Ovary (tissue), 9 donors: Measurements from ENCODE around the gene MRTFA. TPM values are rescaled to one million over a fixed set of nuclear protein-coding genes. Genes with fewer than 3 reads are reported as not detected.
A peak's percentile ranks its signal among the peaks of the same experiment; 100 is the strongest.

Source experiments
- DNase-seq, 5 donors: peaks; one replicate each; pipeline ENCODE4 v3.0.0-alpha.2; 2019 to 2020
- H3K27ac ChIP-seq, 2 donors: fragments of 200-600 bp; one replicate each; pipeline versions ENCODE4 v1.5.1 to v1.8.0; 2019 to 2022
- H3K27me3 ChIP-seq: fragments of 200-600 bp; one replicate; pipeline ENCODE4 v1.8.0; 2022
- H3K36me3 ChIP-seq: fragments of 200-600 bp; sonication (generic); one replicate; pipeline ENCODE4 v1.5.1; 2019
- H3K4me1 ChIP-seq: one replicate; pipeline ENCODE4 v1.8.1; 2013; ENCODE audit warnings: mild to moderate bottlenecking, moderate library complexity; ENCODE audit not compliant: insufficient read depth
- H3K4me3 ChIP-seq: fragments of 200-600 bp; sonication (generic); one replicate; pipeline ENCODE4 v1.5.1; 2017
- H3K9me3 ChIP-seq, 2 donors: fragments of 200-600 bp in 1 of 2; sonication (generic) in 1 of 2; one replicate each; pipeline versions ENCODE4 v1.5.1 to v1.8.1; 2013 to 2019; ENCODE audit warnings: mild to moderate bottlenecking in 1 of 2, moderate library complexity in 1 of 2
- EP300 ChIP-seq: sonication (generic); formaldehyde crosslinking; IDR thresholded peaks from one replicate; pipeline ENCODE4 v1.6.1; 2017; ENCODE audit warnings: antibody characterized with exemption
- POLR2A ChIP-seq: fragments of 450-650 bp; IDR thresholded peaks from one replicate; pipeline ENCODE4 v1.6.1; 2017; ENCODE audit warnings: antibody characterized with exemption, mild to moderate bottlenecking, moderate library complexity
- WGBS, 3 donors: extraction: QIAGEN DNeasy Blood & Tissue Kit in 1 of 3; methylation state at CpG; one replicate each; pipeline versions ENCODE4 v1.1.5 to v1.1.7; 2013 to 2017; 5-methylcytosine and 5-hydroxymethylcytosine counted together
- intact Hi-C, 4 donors: fragments of 100-400 bp; cut with DNase I; formaldehyde crosslinking; loops; one replicate each; pipeline versions ENCODE4 v1.11.0 to v1.15.1; 2022 to 2023
- polyA plus RNA-seq, 2 donors: library from polyadenylated mRNA; stranded (reverse); fragments of 200-250 nt in 1 of 2; fragments of 350-450 nt in 1 of 2; fragmentation: Illumina TruSeq in 1 of 2; extraction: RNeasy Lipid Tissue Mini Kit (QIAGEN cat#74804) in 1 of 2; gene quantifications; one replicate each; pipeline ENCODE4 v1.2.3, GENCODE V29; 2013 to 2014
- total RNA-seq, 7 donors: library from RNA; depleted of rRNA in 2 of 7; stranded (reverse); fragments of >200 nt in 2 of 7; fragmentation: NEBNext Ultra II Directional in 3 of 7; extraction: Animal tissue kit (Norgen Biotek cat#: 25700) in 3 of 7; gene quantifications; one replicate each; pipeline versions ENCODE4 v1.1.0 to v1.2.4, GENCODE V29; 2016 to 2023
- TF ChIP-seq, protein P1 (sequence below), 3 donors: fragments of 450-650 bp in 2 of 3; fragments of 200-600 bp in 1 of 3; IDR thresholded peaks; one replicate each; pipeline versions ENCODE4 v1.5.1 to v1.8.0; 2016 to 2022; ENCODE audit warnings: antibody characterized with exemption in 3 of 3, mild to moderate bottlenecking in 1 of 3
- donor health status: DM: no; HTN: no; CAD: no; lungs with moderate emphysema.
- donor health status: DM: no; HTN: no; CAD: no.
- donor health status: Bipolar disorder and iron deficiency.
- donor health status: DM: yes; HTN: yes; CAD: no.
- donor health status: DM: no; HTN: no; CAD: no.
- donor health status: DM: yes; HTN: yes; CAD: no.

MRTFA gene
- total and polyA plus RNA-seq, 9 donors: 15.4 to 59.7 (median 54.9) TPM

DNA sequence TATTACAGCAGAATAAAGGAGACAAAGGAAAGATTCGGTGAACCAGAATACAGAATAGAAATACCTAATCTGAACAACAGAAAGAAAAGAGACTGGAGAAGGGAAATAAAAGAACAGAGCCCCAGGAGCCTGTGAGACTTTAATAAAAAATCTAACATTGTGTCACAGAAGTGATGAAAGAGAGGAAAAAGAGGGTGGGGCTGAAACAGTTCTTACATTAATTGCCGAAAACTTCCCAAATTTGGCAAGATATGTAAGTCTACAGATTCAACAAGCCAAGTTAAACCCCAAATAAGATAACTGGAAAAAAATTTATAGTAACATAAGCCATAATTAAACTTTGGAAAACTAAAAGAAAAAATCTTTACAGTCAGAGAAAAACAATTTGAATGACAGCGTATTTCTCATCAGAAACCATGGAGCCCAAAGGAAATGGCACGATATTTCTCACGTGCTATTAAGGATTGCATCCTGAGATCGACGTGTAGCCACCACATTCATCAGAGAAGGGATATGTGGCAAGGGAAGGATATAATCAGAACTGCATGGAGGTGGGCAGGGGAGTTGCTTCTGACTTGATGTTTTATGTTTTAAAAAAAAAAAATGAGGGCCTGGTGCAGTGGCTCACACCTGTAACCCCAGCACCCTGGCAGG is 192.2 kb downstream of the MRTFA start:
- Histone ChIP-seq H3K9me3 (no peaks in the 10 kb centered on the region), H3K27ac (no peak overlapping the region), H3K36me3 (no peaks in the 10 kb centered on the region), H3K4me3 (no peak overlapping the region), H3K4me1 (peaks cover 2% of the 10 kb centered on the region), H3K27me3 (no peaks in the 10 kb centered on the region)
- 86 to 94% (median 90%) methylated on average over 7 of the region's 7 CpGs for WGBS, 3 donors
- TF ChIP-seq POLR2A: no peak
- TF ChIP-seq, protein P1, sequence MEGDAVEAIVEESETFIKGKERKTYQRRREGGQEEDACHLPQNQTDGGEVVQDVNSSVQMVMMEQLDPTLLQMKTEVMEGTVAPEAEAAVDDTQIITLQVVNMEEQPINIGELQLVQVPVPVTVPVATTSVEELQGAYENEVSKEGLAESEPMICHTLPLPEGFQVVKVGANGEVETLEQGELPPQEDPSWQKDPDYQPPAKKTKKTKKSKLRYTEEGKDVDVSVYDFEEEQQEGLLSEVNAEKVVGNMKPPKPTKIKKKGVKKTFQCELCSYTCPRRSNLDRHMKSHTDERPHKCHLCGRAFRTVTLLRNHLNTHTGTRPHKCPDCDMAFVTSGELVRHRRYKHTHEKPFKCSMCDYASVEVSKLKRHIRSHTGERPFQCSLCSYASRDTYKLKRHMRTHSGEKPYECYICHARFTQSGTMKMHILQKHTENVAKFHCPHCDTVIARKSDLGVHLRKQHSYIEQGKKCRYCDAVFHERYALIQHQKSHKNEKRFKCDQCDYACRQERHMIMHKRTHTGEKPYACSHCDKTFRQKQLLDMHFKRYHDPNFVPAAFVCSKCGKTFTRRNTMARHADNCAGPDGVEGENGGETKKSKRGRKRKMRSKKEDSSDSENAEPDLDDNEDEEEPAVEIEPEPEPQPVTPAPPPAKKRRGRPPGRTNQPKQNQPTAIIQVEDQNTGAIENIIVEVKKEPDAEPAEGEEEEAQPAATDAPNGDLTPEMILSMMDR (IDR thresholded peaks at IDR 0.05): no peak
- TF ChIP-seq EP300: no peak
- no peak for DNase-seq
- intact Hi-C loops: no loop called here

DNA sequence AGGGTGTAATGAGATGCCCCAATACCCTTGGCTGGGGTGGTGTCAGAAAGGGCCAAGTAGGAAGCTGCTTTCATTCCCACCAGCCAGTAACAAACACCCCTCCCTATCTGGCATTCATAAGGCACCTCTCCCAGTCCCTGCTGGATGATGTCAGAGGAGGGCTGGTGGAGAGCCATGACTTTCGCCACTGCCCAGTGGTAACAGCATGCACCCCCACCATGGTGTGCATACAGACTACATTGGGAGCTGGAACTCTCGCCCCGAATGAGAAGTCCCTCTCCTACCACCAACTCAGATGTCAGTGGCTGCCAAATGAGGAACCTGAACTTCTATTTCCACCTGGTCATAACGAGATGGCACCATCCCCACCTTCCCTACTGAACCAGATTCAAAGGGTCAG is 192.8 kb downstream of the MRTFA start:
- H3K9me3 ChIP-seq: no peaks in the 10 kb centered on the region
- DNase-seq: no peak
- H3K27ac ChIP-seq: no peak overlapping the region
- peaks cover 2% of the 10 kb centered on the region for H3K4me1 ChIP-seq
- H3K4me3 ChIP-seq: no peak overlapping the region
- H3K36me3 ChIP-seq: no peaks in the 10 kb centered on the region
- no peak for TF ChIP-seq EP300
- no peak for TF ChIP-seq POLR2A
- TF ChIP-seq, protein P1 (IDR thresholded peaks at IDR 0.05): no peak
- intact Hi-C loops: no loop called here
- 92 to 97% (median 95%) methylated on average over 4 of the region's 4 CpGs for WGBS, 3 donors
- no peaks in the 10 kb centered on the region for H3K27me3 ChIP-seq

DNA sequence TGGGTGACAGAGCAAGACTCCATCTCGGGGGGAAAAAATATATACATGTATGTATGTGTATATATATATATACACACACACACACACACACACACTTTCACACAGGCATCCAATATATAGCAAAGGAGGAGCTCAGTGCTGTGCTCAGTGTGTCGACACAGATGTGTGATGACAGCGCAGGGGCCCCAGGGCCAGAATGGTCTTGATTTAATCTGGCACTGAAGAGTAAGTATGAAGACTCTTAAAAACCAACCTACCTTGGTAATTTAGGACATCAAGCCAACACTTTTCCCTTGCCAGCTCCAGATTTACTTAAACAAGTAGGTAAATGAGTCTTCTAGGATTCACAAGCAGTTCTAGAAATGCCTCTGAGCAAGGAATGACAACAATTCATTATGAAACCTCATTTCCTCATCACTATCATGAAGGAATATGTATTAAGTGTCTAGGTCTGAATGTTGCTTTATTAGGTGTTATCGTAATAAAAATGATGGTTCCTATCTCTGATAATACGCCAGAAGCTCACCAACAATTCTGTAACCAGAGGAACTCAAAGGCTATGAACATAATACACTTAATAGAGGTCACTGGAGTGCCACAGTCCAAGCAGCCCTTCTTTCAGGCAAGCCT is 194.6 kb downstream of the MRTFA start:
- TF ChIP-seq, protein P1 (IDR thresholded peaks at IDR 0.05): no peak
- no peak for TF ChIP-seq POLR2A
- no peak for TF ChIP-seq EP300
- no peak for DNase-seq
- Histone ChIP-seq H3K9me3 (no peaks in the 10 kb centered on the region), H3K27me3 (no peaks in the 10 kb centered on the region), H3K4me1 (peaks cover 2% of the 10 kb centered on the region), H3K27ac (no peak overlapping the region), H3K36me3 (no peaks in the 10 kb centered on the region), H3K4me3 (no peak overlapping the region)
- intact Hi-C loops: no loop called here
- 80 to 95% (median 92%) methylated on average over 5 of the region's 5 CpGs for WGBS, 3 donors

DNA sequence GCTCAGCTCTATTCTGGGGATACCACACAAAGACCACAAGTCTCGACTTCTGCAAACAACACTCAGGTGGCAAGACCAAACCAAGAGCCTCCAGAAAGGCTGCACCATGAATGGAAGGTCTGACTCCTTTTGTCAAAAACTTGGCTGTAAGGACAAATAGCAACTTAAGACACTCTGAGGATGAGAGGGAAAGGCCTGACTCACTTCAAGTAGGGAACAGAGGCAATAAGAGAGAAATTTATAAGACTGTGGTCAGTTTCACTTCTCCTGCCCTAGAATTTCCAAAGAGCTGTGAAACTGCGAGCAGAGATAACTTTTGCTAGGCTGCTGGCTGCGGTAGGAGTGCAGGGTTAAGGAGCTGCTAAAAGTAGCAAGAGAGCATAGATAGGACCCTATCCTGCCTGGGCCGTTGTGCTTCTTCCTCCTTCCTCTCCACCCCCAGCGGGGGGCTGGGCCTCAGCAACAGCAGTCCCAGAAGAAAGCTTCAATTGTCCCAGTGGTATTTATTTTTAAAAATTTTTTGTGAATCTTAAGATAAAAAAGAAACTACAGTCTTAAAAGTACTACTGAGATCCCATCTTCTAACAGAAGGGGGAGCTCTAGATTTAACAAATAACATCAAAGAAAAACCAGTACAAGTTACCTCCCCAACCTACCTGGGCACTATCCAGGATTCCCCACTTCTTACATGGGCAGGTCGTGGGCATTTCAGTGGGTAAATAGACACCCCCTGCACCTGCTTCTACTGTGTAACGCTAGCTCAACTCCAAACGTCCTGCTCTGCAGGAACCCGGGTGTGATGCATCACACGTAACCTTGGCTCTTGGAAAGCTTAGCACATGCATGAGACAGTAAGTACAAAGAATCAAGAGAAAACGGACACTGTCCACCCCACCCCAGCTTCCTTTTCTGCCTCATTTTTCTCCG is 199.8 kb downstream of the MRTFA start:
- peak overlapping the region; percentile 27 for H3K4me3 ChIP-seq
- no peaks in the 10 kb centered on the region for H3K9me3 ChIP-seq
- 6 to 11% (median 8%) methylated on average over 12 of the region's 12 CpGs for WGBS, 3 donors
- DNase-seq: peak in 4 of 5 donors; percentile 39 to 63 (median 56)
- H3K4me1 ChIP-seq: peaks cover 2% of the 10 kb centered on the region
- no peaks in the 10 kb centered on the region for H3K36me3 ChIP-seq
- no peaks in the 10 kb centered on the region for H3K27me3 ChIP-seq
- no peak for TF ChIP-seq POLR2A
- TF ChIP-seq, protein P1 (IDR thresholded peaks at IDR 0.05): peak; percentile 66 to 93 (median 85)
- intact Hi-C loops: loop anchor here (2.0 to 10.0 kb wide), 4 partner anchors 48 to 468 kb away; no protein-coding TSS in a partner anchor
- peak overlapping the region; percentile 27 to 82 for H3K27ac ChIP-seq
